NCI-H187 treated with DMSO at 0.1 percent for 48 hours (cell line): ENCODE measurements around the gene ZNF341.

Source experiments
- DNase-seq: peaks from one replicate; lab custom pipeline; 2025; lab: John Stamatoyannopoulos, UW

The ZNF341 gene

GRCh38 chr20:33825340-33826269, 93.8 kb downstream of the ZNF341 start:
- DNase-seq, result no peak

DNA sequence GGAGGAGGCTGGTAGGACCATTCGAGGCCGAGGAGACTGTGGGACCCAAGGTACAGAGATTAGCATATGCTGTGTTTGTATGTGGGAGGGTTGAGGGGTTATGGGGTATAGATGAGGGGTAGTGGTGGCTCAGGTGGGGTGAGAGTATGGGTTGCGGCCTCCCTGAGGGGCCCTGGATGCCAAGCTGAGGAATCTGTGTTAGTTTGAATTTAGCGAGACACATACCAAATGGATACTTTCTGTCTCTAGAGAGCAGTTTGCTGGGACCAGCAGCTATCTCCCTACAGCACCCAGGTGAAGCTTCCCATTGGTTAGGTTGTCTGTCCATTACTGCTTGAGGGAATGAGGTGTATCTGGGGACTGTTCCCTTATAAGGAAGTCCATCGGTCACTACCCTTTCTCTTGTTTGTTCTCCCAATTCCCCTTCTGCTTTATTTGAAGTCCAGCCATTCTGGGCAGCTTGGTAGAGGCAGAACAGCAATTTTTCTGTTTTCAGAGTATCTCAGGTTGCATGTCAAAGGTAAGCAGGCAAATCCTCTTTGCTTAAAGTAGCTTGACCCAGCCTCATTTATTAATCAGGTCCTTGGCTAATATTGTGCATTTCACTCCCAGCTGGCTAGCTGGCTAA, 94.6 kb downstream of the ZNF341 start:
- DNase-seq, result no peak

DNA sequence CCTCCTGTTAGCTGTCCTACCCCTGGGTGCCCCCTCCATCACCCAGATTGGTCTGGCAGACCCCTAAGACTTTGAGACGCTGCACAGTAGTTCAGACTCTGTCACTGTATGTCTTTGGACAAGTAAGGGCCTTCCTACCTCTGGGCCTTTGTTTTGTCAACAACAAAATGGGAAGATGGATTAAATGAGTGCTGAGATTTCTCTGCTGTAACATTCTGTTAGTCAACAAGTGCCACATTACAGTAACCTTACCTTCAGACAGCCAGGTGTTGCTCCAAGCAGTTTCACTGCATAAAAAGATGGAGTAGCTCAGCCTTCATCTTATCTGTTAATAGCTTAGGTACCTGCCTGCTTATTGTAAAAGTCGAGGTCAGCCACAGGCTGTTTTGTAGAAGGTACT, 95.3 kb downstream of the ZNF341 start:
- no peak for DNase-seq

GRCh38 chr20:33827634-33828325, 96.0 kb downstream of the ZNF341 start:
- no peak for DNase-seq

GRCh38 chr20:33828326-33828844, 96.6 kb downstream of the ZNF341 start:
- no peak for DNase-seq

GRCh38 chr20:33828967-33829560, 97.3 kb downstream of the ZNF341 start:
- no peak for DNase-seq

DNA sequence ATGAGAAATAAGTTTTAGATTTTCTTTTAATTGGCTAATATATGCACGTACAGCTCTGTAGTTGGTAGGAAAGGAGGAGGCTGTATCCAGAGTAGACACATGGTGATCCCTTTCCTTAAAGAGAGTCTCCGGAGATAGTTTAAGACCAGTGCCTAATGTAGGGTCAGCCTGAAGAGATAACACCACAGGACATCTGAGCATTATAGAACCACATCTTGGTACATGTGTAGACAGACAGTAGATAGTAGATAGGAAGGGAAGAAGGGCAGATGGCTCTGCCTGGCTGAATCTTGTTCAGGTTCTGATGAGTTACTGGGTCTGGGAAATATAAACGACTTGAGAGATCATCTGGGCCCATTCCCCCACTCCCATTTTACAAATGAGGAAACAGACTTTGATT, 97.8 kb downstream of the ZNF341 start:
- no peak for DNase-seq

- DNase-seq, result no peak
These were observed 98.6 kb downstream of the ZNF341 start for GRCh38 chr20:33830371-33830770.

- no peak for DNase-seq
These were observed 100.5 kb downstream of the ZNF341 start for GRCh38 chr20:33832103-33832804.

DNA sequence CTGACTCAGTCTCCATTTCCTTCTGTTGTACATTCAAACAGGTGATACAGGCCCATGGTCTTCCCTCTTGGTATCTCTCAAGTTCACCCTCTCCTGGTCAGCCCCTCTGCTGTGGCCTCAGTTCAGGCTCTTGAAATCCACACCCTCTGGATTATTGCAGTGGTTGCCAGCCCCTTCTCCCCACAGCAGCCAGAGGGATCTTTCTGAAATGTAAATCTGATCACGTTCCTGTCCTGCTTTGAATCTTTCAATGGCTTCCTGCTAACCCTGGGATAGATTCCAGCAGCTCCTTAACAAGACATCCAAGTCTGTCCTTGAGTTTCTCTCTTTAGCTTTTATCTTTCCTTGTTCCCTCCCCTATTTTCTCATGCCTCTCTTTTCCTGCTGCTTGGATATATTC, 101.5 kb downstream of the ZNF341 start:
- no peak for DNase-seq

DNA sequence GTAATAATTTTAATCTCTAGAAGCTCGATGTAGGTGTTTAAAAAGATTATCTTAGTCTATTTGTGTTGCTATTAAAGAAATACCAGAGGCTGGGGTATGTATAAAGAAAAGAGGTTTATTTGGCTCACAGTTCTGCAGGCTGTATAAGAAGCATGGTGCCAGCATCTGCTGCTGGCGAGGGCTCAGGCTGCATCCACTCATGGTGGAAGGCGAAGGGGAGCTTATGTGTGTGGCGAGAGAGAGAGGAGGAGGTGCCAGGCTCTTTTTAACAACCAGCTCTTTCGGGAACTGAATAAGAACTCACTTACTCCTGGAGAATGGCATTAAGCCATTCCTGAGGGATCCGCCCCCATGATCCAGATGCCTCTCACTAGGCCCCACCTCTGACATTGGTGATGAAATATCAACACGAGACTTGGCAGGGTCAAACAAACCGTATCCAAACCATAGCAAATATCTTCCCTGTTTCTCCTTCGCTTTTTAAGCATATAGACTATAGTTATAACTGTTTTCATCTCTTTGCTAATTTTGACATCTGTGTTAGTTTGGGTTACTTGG, 103.9 kb downstream of the ZNF341 start:
- DNase-seq, result no peak

DNA sequence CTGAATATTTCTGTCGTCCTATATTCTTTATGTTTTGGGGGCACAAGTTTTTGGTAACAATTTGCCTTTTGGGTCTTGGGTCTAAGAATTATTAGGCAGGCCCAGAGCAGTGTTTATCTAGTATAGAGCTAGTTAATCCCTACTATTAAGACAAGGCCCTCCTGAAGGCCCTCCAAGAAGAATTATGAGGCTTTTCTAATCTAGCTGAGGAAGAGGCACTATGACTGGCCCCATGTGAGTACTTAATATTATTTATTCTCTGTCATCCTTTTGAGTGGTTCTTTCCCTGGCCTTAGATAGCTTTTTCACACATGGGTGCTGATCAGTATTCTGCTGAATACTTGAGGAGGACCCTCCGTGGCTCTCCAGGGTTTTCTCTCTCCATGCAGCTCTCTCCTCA, 104.5 kb downstream of the ZNF341 start:
- DNase-seq, result no peak

DNA sequence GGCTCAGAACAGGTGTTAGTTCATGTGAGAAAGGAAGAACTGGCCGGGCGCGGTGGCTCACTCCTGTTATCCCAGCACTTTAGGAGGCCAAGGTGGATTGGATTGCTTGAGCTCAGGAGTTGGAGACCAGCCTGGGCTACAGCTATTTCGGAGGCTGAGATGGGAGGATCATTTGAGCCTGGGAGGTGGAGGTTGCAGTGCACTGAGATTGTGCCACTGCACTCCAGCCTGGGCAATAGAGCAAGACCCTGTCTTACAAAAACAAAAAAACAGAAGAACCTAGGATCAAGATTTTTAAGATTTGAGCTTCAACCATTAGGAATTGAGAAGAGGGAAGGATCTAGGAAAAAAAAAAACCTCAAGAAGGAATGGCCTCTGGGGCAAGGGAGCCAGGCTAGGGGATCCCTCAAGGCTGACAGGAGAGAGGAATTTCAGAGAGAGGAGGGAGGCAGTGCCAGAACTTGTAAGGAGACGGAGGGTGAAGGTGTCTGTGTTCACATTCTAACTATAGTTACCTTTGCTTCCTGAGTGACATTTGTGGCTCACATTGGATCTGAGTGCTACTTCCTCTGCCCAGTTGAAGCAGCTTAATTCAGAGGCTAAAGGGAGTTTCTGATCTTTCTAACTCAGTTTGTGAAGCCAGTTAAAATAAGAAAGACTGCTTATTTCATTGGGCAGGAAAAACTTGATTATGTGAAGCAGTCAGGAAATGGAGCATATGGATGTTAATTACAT, 105.5 kb downstream of the ZNF341 start:
- no peak for DNase-seq

DNA sequence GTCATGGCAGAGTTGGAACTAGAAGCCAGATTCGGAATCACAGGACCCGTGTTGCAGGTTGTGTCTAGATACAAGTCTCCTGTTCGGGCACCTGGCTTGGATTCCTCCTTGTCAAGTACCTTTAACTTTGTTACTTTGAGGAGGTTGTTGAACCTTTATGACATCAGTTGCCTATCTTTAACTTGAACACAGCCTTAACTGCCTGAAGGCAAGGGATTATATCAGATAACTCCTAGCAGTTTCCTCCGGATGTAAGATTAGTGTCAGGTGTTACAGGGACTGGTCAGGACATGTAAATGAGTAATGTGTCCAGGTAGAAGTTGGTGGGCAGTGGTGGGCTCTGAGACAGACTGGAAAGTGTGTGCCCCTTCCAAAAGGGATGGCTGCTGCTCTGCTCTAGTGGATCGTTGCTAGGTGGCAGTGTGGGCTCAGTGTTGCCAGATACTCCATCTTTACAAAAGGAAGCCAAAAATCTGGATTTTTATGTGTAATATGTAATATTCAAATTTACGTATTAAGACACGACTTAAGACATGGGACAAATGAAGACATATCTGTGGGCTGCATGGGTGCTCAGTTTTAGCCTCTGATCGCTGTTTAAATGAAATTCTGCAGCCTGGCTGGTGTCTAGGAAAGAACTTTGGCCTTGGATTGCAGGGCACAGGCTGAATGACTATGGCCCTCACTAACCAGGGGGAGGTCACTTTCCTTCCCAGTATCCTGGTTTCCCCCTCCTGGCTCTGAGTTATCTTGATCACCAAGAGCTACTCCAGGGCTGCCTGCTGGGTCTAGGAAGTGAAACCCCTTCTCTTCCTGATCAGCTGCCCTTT, 106.5 kb downstream of the ZNF341 start:
- DNase-seq, result no peak

GRCh38 chr20:33839591-33839990, 107.8 kb downstream of the ZNF341 start:
- no peak for DNase-seq

GRCh38 chr20:33840160-33840559, 108.4 kb downstream of the ZNF341 start:
- no peak for DNase-seq

- DNase-seq, result no peak
These were observed 109.1 kb downstream of the ZNF341 start for GRCh38 chr20:33840759-33841435.

- DNase-seq, result no peak
These were observed 109.6 kb downstream of the ZNF341 start for GRCh38 chr20:33841436-33841799.
